Brain microvascular endothelial cell (primary cell): ENCODE results near the gene OPRM1.

Source experiments
- DNase-seq: peaks from one replicate; pipeline ENCODE4 v3.0.0-alpha.2; 2020
- H3K27ac ChIP-seq: fragments of 250-450 bp; sonication (Bioruptor Pico); 2 replicates; pipeline ENCODE4 v1.5.1; 2020; ENCODE audit warnings: mild to moderate bottlenecking, moderate library complexity
- H3K27me3 ChIP-seq: fragments of 250-450 bp; sonication (Bioruptor Pico); replicated peaks from 2 replicates; pipeline ENCODE4 v1.5.1; 2020; ENCODE audit warnings: mild to moderate bottlenecking
- H3K36me3 ChIP-seq: fragments of 250-450 bp; sonication (Bioruptor Pico); replicated peaks from 2 replicates; pipeline ENCODE4 v1.5.1; 2020; ENCODE audit warnings: mild to moderate bottlenecking
- H3K4me3 ChIP-seq: 2 replicates; pipeline ENCODE4 v1.5.1; 2011; ENCODE audit warnings: low read depth, mild to moderate bottlenecking, control low read depth, low read length, moderate library complexity
- CTCF ChIP-seq: IDR thresholded peaks from 2 replicates; pipeline ENCODE4 v1.5.1; 2011; ENCODE audit warnings: low read depth, mild to moderate bottlenecking, moderate library complexity, low read length, control low read depth, inconsistent platforms; ENCODE audit errors: missing control alignments
- in situ Hi-C: cut with HindIII; loops from 2 replicates; pipeline ENCODE4 v1.10.0; 2017; ENCODE audit warnings: low sequenced_read_pairs, low pct_ligation_motif_present

OPRM1 gene

GRCh38 chr6:154213782-154214181 is 174.7 kb downstream of the OPRM1 start:
- no peak overlapping the region for H3K27ac ChIP-seq
- no peak for TF ChIP-seq CTCF
- DNase-seq, result no peak
- H3K36me3 ChIP-seq, result no peaks in the 10 kb centered on the region
- in situ Hi-C loops, result no loop called here
- no peaks in the 10 kb centered on the region for H3K27me3 ChIP-seq
- H3K4me3 ChIP-seq, result no peak overlapping the region

- H3K27ac ChIP-seq, result no peak overlapping the region
- TF ChIP-seq CTCF, result no peak
- H3K4me3 ChIP-seq, result no peak overlapping the region
- in situ Hi-C loops, result no loop called here
- H3K36me3 ChIP-seq, result no peaks in the 10 kb centered on the region
- no peak for DNase-seq
- H3K27me3 ChIP-seq, result no peaks in the 10 kb centered on the region
Measured at GRCh38 chr6:154218301-154218700, 179.3 kb downstream of the OPRM1 start.

GRCh38 chr6:154218787-154219186 is 179.7 kb downstream of the OPRM1 start:
- in situ Hi-C loops, result no loop called here
- no peaks in the 10 kb centered on the region for H3K27me3 ChIP-seq
- H3K27ac ChIP-seq, result no peak overlapping the region
- H3K36me3 ChIP-seq, result no peaks in the 10 kb centered on the region
- no peak for TF ChIP-seq CTCF
- no peak overlapping the region for H3K4me3 ChIP-seq
- DNase-seq, result no peak

- no peaks in the 10 kb centered on the region for H3K27me3 ChIP-seq
- in situ Hi-C loops, result no loop called here
- TF ChIP-seq CTCF, result no peak
- H3K27ac ChIP-seq, result no peak overlapping the region
- no peak for DNase-seq
- H3K4me3 ChIP-seq, result no peak overlapping the region
- H3K36me3 ChIP-seq, result no peaks in the 10 kb centered on the region
Measured at GRCh38 chr6:154219250-154219649, 180.2 kb downstream of the OPRM1 start.

- H3K4me3 ChIP-seq, result no peak overlapping the region
- no peak for DNase-seq
- in situ Hi-C loops, result no loop called here
- H3K27me3 ChIP-seq, result no peaks in the 10 kb centered on the region
- H3K27ac ChIP-seq, result no peak overlapping the region
- no peaks in the 10 kb centered on the region for H3K36me3 ChIP-seq
- no peak for TF ChIP-seq CTCF
Measured at GRCh38 chr6:154222716-154223115, 183.7 kb downstream of the OPRM1 start.

- DNase-seq, result no peak
- TF ChIP-seq CTCF, result no peak
- H3K27me3 ChIP-seq, result no peaks in the 10 kb centered on the region
- no peak overlapping the region for H3K27ac ChIP-seq
- H3K4me3 ChIP-seq, result no peak overlapping the region
- H3K36me3 ChIP-seq, result no peaks in the 10 kb centered on the region
- in situ Hi-C loops, result no loop called here
Measured at GRCh38 chr6:154223296-154223695, 184.3 kb downstream of the OPRM1 start.
